GM23338 (cell line): Measurements from ENCODE around the gene CPLX1. TPM values are rescaled to one million over a fixed set of nuclear protein-coding genes. Genes with fewer than 3 reads are reported as not detected.

ENCODE experiments used
- ATAC-seq: fragments of 200-7000 bp; cut with Tn5 transposase; 3 replicates; pipeline ENCODE4 v1.9.1; 2020
- DNase-seq: peaks from one replicate; pipeline ENCODE4 v3.0.0-alpha.2; 2015; ENCODE audit warnings: low spot score
- H2AFZ ChIP-seq: fragments of 200-600 bp; sonication (generic); 2 replicates; pipeline ENCODE4 v1.8.0; 2016; ENCODE audit warnings: antibody characterized with exemption, mild to moderate bottlenecking, moderate library complexity
- H3F3A ChIP-seq: fragments of 200-600 bp; sonication (generic); replicated peaks from 2 replicates; pipeline ENCODE4 v1.8.0; 2017; ENCODE audit warnings: antibody characterized with exemption, mixed run types, low read depth
- H3K27ac ChIP-seq: fragments of 200-600 bp; sonication (generic); 2 replicates; pipeline ENCODE4 v1.6.1; 2016; ENCODE audit warnings: low read depth
- H3K27me3 ChIP-seq: fragments of 200-600 bp; sonication (generic); 2 replicates; pipeline ENCODE4 v1.8.0; 2016; ENCODE audit warnings: mild to moderate bottlenecking, mixed run types, moderate library complexity; ENCODE audit not compliant: insufficient read depth
- H3K36me3 ChIP-seq: fragments of 200-600 bp; sonication (generic); 2 replicates; pipeline ENCODE4 v1.8.0; 2016; ENCODE audit warnings: mild to moderate bottlenecking; ENCODE audit not compliant: insufficient read depth
- H3K4me1 ChIP-seq: fragments of 200-600 bp; sonication (generic); 2 replicates; pipeline ENCODE4 v1.8.0; 2016; ENCODE audit warnings: mild to moderate bottlenecking, moderate library complexity; ENCODE audit not compliant: insufficient read depth
- H3K4me2 ChIP-seq: fragments of 200-600 bp; sonication (generic); 2 replicates; pipeline ENCODE4 v1.7.1; 2017; ENCODE audit warnings: mixed run types
- H3K4me3 ChIP-seq: fragments of 200-600 bp; sonication (generic); 2 replicates; pipeline ENCODE4 v1.6.1; 2016; ENCODE audit warnings: mixed run types
- H3K79me2 ChIP-seq: fragments of 200-600 bp; sonication (generic); replicated peaks from 2 replicates; pipeline ENCODE4 v1.8.0; 2017; ENCODE audit warnings: mild to moderate bottlenecking; ENCODE audit not compliant: insufficient read depth
- H3K9me2 ChIP-seq: fragments of 200-600 bp; sonication (generic); 2 replicates; pipeline ENCODE4 v1.8.0; 2017; ENCODE audit not compliant: insufficient read depth
- H4K20me1 ChIP-seq: fragments of 200-600 bp; sonication (generic); replicated peaks from 2 replicates; pipeline ENCODE4 v1.8.0; 2017; ENCODE audit warnings: mild to moderate bottlenecking; ENCODE audit not compliant: insufficient read depth
- H3K27ac Mint-ChIP-seq: 2 replicates; pipeline ENCODE4 v1.8.0; 2020; ENCODE audit warnings: inconsistent platforms, mild to moderate bottlenecking, moderate library complexity, mixed read lengths
- H3K27me3 Mint-ChIP-seq: 3 replicates; pipeline ENCODE4 v1.8.0; 2022; ENCODE audit warnings: low read depth, mild to moderate bottlenecking, moderate library complexity, mixed read lengths, inconsistent platforms; ENCODE audit not compliant: insufficient read depth, poor library complexity
- H3K36me3 Mint-ChIP-seq: 3 replicates; pipeline ENCODE4 v1.8.0; 2021; ENCODE audit warnings: low read depth, mild to moderate bottlenecking, inconsistent platforms, moderate library complexity, mixed read lengths
- H3K4me1 Mint-ChIP-seq: 3 replicates; pipeline ENCODE4 v1.8.0; 2020; ENCODE audit warnings: mild to moderate bottlenecking, inconsistent platforms, mixed read lengths
- H3K4me3 Mint-ChIP-seq: 3 replicates; pipeline ENCODE4 v1.8.0; 2021; ENCODE audit warnings: moderate library complexity, mild to moderate bottlenecking, inconsistent platforms, mixed read lengths
- H3K9me3 Mint-ChIP-seq: 3 replicates; pipeline ENCODE4 v1.8.0; 2020; ENCODE audit warnings: moderate library complexity, mild to moderate bottlenecking, inconsistent platforms, mixed read lengths
- CREB1 ChIP-seq: fragments of 250-450 bp; sonication (Bioruptor Pico); IDR thresholded peaks from 2 replicates; pipeline ENCODE4 v1.5.0; 2020; ENCODE audit warnings: low read depth, mild to moderate bottlenecking, moderate library complexity
- CTCF ChIP-seq, 2 experiments: fragments of 200-600 bp in 1 of 2; sonication (generic) in 1 of 2; conservative IDR thresholded peaks; 2 replicates each; pipeline versions ENCODE4 v1.5.1 to v1.6.1; 2016 to 2017; ENCODE audit warnings: antibody characterized with exemption in 2 of 2, low read depth in 2 of 2, mild to moderate bottlenecking in 2 of 2, moderate library complexity in 1 of 2
- ETS1 ChIP-seq: IDR thresholded peaks from 2 replicates; pipeline ENCODE4 v1.6.1; 2016; ENCODE audit warnings: antibody characterized with exemption
- EZH2 ChIP-seq: fragments of 200-600 bp; sonication (generic); IDR thresholded peaks from one replicate; pipeline ENCODE4 v1.8.0; 2017; ENCODE audit warnings: antibody characterized with exemption, mild to moderate bottlenecking, low read depth; ENCODE audit not compliant: unreplicated experiment
- EZH2phosphoT487 ChIP-seq: fragments of 200-600 bp; sonication (generic); IDR thresholded peaks from one replicate; pipeline ENCODE4 v1.8.1; 2018; ENCODE audit warnings: antibody characterized with exemption; ENCODE audit not compliant: unreplicated experiment
- NANOG ChIP-seq: IDR thresholded peaks from 2 replicates; pipeline ENCODE4 v1.6.1; 2016; ENCODE audit warnings: antibody characterized with exemption, borderline replicate concordance
- POLR2AphosphoS5 ChIP-seq: IDR thresholded peaks from 2 replicates; pipeline ENCODE4 v1.6.1; 2016; ENCODE audit warnings: antibody characterized with exemption, low read depth
- REST ChIP-seq: IDR thresholded peaks from one replicate; pipeline ENCODE4 v1.6.1; 2018; ENCODE audit warnings: antibody characterized with exemption; ENCODE audit not compliant: unreplicated experiment
- STAT1 ChIP-seq: IDR thresholded peaks from one replicate; pipeline ENCODE4 v1.6.1; 2016; ENCODE audit warnings: antibody characterized with exemption; ENCODE audit not compliant: unreplicated experiment
- ZNF114 ChIP-seq: fragments of 250-450 bp; sonication (Bioruptor Pico); IDR thresholded peaks from 2 replicates; pipeline ENCODE4 v1.5.0; 2020; ENCODE audit warnings: mild to moderate bottlenecking, moderate library complexity
- ZNF331 ChIP-seq: fragments of 250-450 bp; sonication (Bioruptor Pico); IDR thresholded peaks from 2 replicates; pipeline ENCODE4 v1.5.0; 2020; ENCODE audit warnings: low read depth, mild to moderate bottlenecking, moderate library complexity
- ZNF462 ChIP-seq: fragments of 250-450 bp; sonication (Bioruptor Pico); IDR thresholded peaks from 2 replicates; pipeline ENCODE4 v1.5.0; 2020; ENCODE audit warnings: mild to moderate bottlenecking, moderate library complexity
- polyA plus RNA-seq: library from polyadenylated mRNA; unstranded; fragments of >200 nt; fragmentation: Nextera tagmentation; extraction: Ambion mirVana; gene quantifications from 2 replicates; pipeline ENCODE4 v1.2.1, GENCODE V29; 2016
- total RNA-seq: library from RNA; depleted of rRNA; stranded (reverse); fragments of >200 nt; shearing (Covaris generic); gene quantifications from 2 replicates; pipeline ENCODE4 v1.2.3, GENCODE V29; 2014

Gene CPLX1
- total and polyA plus RNA-seq, 2 experiments from 2014 or later = 0.86 to 0.97 TPM

GRCh38 chr4:831483-831805 is 5.5 kb upstream of the CPLX1 start:
- TF ChIP-seq NANOG (no peak), ZNF114 (CRISPR knock-in tag) (no peak), ZNF462 (CRISPR knock-in tag) (no peak), EZH2phosphoT487 (no peak), CREB1 (no peak), STAT1 (no peak), ZNF331 (CRISPR knock-in tag) (no peak), REST (no peak), CTCF (conservative IDR thresholded peaks at IDR 0.05; ENCODE audit: low read depth in 2 of 2) (no peak), ETS1 (no peak), POLR2AphosphoS5 (no peak), EZH2 (no peak)
- Mint-ChIP-seq H3K27ac (no peak overlapping the region), H3K4me1 (peaks cover 3% of the 10 kb centered on the region; the same call in 1 of the 3 replicates), H3K27me3 (peaks cover 33% of the 10 kb centered on the region), H3K4me3 (no peak overlapping the region), H3K36me3 (no peaks in the 10 kb centered on the region; the same call in 2 of the 3 replicates), H3K9me3 (no peaks in the 10 kb centered on the region; the same call in 2 of the 3 replicates)
- ATAC-seq (no peak), DNase-seq (no peak)
- H3K4me3 ChIP-seq = no peak overlapping the region
- no peaks in the 10 kb centered on the region for H3K9me2 ChIP-seq
- H3K4me2 ChIP-seq = no peak overlapping the region
- no peaks in the 10 kb centered on the region for H3K36me3 ChIP-seq
- H3F3A ChIP-seq = no peaks in the 10 kb centered on the region
- no peak overlapping the region for H3K27ac ChIP-seq
- H3K27me3 ChIP-seq = peaks cover 22% of the 10 kb centered on the region
- no peaks in the 10 kb centered on the region for H3K79me2 ChIP-seq
- H4K20me1 ChIP-seq = no peaks in the 10 kb centered on the region
- no peak overlapping the region for H2AFZ ChIP-seq
- H3K4me1 ChIP-seq = no peaks in the 10 kb centered on the region
